Measurements from ENCODE around the gene GABARAP.

DNA sequence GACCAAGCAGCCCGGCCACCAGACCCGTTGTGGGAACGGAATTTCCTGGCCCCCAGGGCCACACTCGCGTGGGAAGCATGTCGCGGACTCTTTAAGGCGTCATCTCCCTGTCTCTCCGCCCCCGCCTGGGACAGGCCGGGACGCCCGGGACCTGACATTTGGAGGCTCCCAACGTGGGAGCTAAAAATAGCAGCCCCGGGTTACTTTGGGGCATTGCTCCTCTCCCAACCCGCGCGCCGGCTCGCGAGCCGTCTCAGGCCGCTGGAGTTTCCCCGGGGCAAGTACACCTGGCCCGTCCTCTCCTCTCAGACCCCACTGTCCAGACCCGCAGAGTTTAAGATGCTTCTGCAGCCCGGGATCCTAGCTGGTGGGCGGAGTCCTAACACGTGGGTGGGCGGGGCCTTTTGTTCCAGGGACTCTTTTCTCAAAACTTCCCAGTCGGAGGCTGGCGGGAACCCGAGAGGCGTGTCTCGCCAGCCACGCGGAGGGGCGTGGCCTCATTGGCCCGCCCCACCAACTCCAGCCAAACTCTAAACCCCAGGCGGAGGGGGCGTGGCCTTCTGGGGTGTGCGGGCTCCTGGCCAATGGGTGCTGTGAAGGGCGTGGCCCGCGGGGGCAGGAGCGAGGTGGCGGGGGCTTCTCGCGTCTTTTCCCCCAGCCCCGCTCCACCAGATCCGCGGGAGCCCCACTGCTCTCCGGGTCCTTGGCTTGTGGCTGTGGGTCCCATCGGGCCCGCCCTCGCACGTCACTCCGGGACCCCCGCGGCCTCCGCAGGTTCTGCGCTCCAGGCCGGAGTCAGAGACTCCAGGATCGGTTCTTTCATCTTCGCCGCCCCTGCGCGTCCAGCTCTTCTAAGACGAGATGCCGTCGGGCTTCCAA lies 39.1 kb upstream of the GABARAP start, which contains the start of gene SLC2A4:
- peak; percentile 79 for TF ChIP-seq ZBTB7A (IDR thresholded peaks at IDR 0.05; ENCODE audit: low read depth)
- TF ChIP-seq CREB1 (IDR thresholded peaks at IDR 0.05; ENCODE audit: low read depth), result no peak
- TF ChIP-seq REST (IDR thresholded peaks at IDR 0.05; ENCODE audit: low read depth), result no peak
- TF ChIP-seq CEBPB (IDR thresholded peaks at IDR 0.05), result no peak
- peak; percentile 19; the same call in 1 of the 2 replicates for TF ChIP-seq EGR1 (IDR thresholded peaks at IDR 0.05)

Data from Ishikawa (cell line).